Heart left ventricle (tissue), 13 donors: ENCODE data around the gene CD4.

ENCODE experiments used
- CTCF ChIP-seq, 12 donors: fragments of 200-600 bp; sonication (generic) in 4 of 12; IDR thresholded peaks; one replicate each; pipeline versions ENCODE4 v1.5.0 to v1.8.0; 2018 to 2022; ENCODE audit warnings: antibody characterized with exemption in 12 of 12, mild to moderate bottlenecking in 5 of 12
- POLR2A ChIP-seq, 2 donors: fragments of 450-650 bp; IDR thresholded peaks; one replicate each; pipeline ENCODE4 v1.6.1; 2017; ENCODE audit warnings: antibody characterized with exemption in 2 of 2, mild to moderate bottlenecking in 2 of 2, moderate library complexity in 2 of 2
- donor health status: ischemic (EF 13 %, LVEDD 7.1; RV severe dilation, severe dysfunction).
- donor health status: DM: no; HTN: yes; CAD: no.
- donor health status: DM: no; HTN: no; CAD: no.
- donor health status: ischemic (EF 25% LVEDD 6.9; RV normal size, moderate dysfunction).
- donor health status: ischemic (EF 25% LVEDD 5.7; RV mildly dilated, moderate dysfunction).
- donor health status: ischemic (EF 35%, LVEDD 5.7; RV mildly dilated, moderate dysfunction).
- donor health status: nonischemic (EF 11% LVEDD 7.7; RV severe dilation, severe dysfunction).
- donor health status: DM: yes; HTN: yes; CAD: no.
- donor health status: PGD.
- donor health status: ischemic (EF 29% LVEDD 5.4; RV normal size, mild dysfunction).
- donor health status: nonischemic (EF 23%, LVEDD 6.1; RV moderate dilation, normal function).

GRCh38 chr12:6822426-6823135 is 33.3 kb downstream of the CD4 start:
- TF ChIP-seq CTCF (IDR thresholded peaks at IDR 0.05) (no peak), POLR2A (IDR thresholded peaks at IDR 0.05) (no peak)
